Lower leg skin (tissue), 4 donors: ENCODE measurements around the gene ZDHHC23. TPM values are rescaled to one million over a fixed set of nuclear protein-coding genes. Genes with fewer than 3 reads are reported as not detected.

Experiments
- DNase-seq, 2 donors: peaks; one replicate each; pipeline ENCODE4 v3.0.0-alpha.2; 2019; ENCODE audit warnings: low spot score in 2 of 2
- H3K4me3 ChIP-seq: fragments of 200-600 bp; sonication (generic); 2 replicates; pipeline ENCODE4 v1.5.1; 2017; ENCODE audit warnings: mild to moderate bottlenecking, low read depth; ENCODE audit not compliant: poor library complexity, severe bottlenecking
- POLR2A ChIP-seq, 2 donors: fragments of 450-650 bp; IDR thresholded peaks; one replicate each; pipeline ENCODE4 v1.6.1; 2016 to 2017; ENCODE audit warnings: antibody characterized with exemption in 2 of 2, mild to moderate bottlenecking in 1 of 2, moderate library complexity in 1 of 2
- WGBS, 2 donors: methylation state at CpG; one replicate each; pipeline ENCODE4 v1.1.5; 2018; 5-methylcytosine and 5-hydroxymethylcytosine counted together
- intact Hi-C: fragments of 100-400 bp; cut with DNase I; formaldehyde crosslinking; loops from one replicate; pipeline ENCODE4 v1.15.0; 2023; ENCODE audit warnings: low total_unique reads
- total RNA-seq, 4 donors: library from RNA; depleted of rRNA; stranded (reverse); fragments of >200 nt; gene quantifications; one replicate each; pipeline ENCODE4 v1.1.0, GENCODE V29; 2016
- TF ChIP-seq, protein P1 (sequence below), 3 donors: fragments of 450-650 bp; IDR thresholded peaks; one replicate each; pipeline ENCODE4 v1.5.1; 2016; ENCODE audit warnings: antibody characterized with exemption in 3 of 3, mild to moderate bottlenecking in 3 of 3, moderate library complexity in 2 of 3

Gene ZDHHC23
- total RNA-seq, 4 donors from 2014 or later = 5.8 to 16.5 (median 13.7) TPM

DNA sequence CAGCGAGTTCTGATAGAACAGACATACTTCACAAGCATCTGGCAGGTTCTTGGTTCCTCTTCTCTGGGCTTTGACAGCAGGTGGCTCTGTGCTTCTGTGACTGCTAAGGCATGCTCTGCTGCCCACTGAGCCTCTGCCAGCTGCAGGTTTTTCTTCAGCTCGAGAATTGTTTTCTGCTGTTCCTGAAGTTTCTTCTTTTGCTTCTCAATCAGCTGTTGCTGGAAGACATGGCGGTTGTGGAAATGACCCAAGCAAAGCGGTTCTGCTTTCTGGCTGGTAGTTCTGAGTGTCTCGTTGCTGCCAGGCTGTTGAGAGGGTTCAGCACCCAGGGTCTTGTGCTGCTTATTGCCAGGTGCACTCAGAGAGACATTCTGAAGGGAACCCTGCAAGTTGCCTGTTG, 57.7 kb downstream of the ZDHHC23 start:
- TF ChIP-seq, protein P1, sequence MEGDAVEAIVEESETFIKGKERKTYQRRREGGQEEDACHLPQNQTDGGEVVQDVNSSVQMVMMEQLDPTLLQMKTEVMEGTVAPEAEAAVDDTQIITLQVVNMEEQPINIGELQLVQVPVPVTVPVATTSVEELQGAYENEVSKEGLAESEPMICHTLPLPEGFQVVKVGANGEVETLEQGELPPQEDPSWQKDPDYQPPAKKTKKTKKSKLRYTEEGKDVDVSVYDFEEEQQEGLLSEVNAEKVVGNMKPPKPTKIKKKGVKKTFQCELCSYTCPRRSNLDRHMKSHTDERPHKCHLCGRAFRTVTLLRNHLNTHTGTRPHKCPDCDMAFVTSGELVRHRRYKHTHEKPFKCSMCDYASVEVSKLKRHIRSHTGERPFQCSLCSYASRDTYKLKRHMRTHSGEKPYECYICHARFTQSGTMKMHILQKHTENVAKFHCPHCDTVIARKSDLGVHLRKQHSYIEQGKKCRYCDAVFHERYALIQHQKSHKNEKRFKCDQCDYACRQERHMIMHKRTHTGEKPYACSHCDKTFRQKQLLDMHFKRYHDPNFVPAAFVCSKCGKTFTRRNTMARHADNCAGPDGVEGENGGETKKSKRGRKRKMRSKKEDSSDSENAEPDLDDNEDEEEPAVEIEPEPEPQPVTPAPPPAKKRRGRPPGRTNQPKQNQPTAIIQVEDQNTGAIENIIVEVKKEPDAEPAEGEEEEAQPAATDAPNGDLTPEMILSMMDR (IDR thresholded peaks at IDR 0.05) = no peak
- no peak for TF ChIP-seq POLR2A (IDR thresholded peaks at IDR 0.05)
- 93 to 94% methylated on average over 5 of the region's 5 CpGs for WGBS, 2 donors
- intact Hi-C loops = no loop called here

DNA sequence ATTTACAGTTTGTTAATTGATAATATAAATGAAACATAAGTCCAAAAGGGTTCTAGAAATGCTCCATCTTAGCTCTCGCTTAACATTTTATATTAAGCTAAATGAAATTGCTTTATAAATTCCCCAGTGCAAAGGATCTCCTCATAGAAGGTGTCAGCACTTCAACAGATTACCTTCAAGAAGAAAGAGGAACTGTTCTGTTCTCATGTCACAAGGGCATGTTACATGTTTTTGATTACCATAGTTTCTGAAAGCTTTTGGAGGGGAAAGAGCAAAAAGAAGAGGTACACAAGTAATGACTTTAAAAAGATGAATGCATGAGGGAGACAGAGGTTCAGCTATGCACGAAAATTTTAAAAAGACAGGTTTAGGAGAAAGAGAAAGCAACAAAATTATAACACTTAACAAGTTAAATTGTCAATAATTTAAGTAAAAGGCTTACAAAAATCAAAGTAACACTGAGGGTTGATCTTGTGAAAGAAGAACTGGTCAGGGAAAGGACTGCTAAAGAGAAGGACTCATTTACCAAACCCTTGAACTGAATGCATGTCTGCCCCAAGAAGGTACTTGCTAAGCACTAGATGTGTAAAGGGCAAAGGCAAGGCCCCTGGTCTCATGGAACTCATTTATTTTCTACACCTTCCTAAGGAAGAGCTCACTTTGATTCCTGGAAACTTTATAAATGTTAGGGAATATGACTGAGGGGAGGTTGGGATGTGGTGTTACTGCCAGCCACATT, 63.4 kb downstream of the ZDHHC23 start:
- intact Hi-C loops = no loop called here

More for the DNA sequence above, 57.7 kb downstream of the ZDHHC23 start:
- no peak for DNase-seq
- H3K4me3 ChIP-seq = no peak overlapping the region

More for the DNA sequence above, 63.4 kb downstream of the ZDHHC23 start:
- WGBS, 2 donors = 85 to 93% methylated on average over 2 of the region's 2 CpGs
- no peak for DNase-seq
- H3K4me3 ChIP-seq = no peak overlapping the region
- TF ChIP-seq, protein P1 (IDR thresholded peaks at IDR 0.05) = no peak
- no peak for TF ChIP-seq POLR2A (IDR thresholded peaks at IDR 0.05)

Other genes with a start within 250 kb of the ZDHHC23 start
- 100 to 1,000 TPM; 125 to 181 (median 138) TPM for gene NAA50, start 201.8 kb upstream of the ZDHHC23 start, total RNA-seq
- 10 to 100 TPM; 41.7 to 77.0 (median 62.7) TPM for gene ATP6V1A, start 201.0 kb upstream of the ZDHHC23 start, total RNA-seq
- 10 to 100 TPM; 23.0 to 38.2 (median 33.2) TPM for gene GRAMD1C, start 109.2 kb upstream of the ZDHHC23 start, total RNA-seq
- 1 to 10 TPM; 2.5 to 7.3 (median 5.3) TPM for gene CCDC191, start 108.5 kb downstream of the ZDHHC23 start, total RNA-seq
- 10 to 100 TPM; 10.8 to 19.4 (median 11.8) TPM for gene QTRT2, start 108.7 kb downstream of the ZDHHC23 start, total RNA-seq
- not detected for gene DRD3, start 231.0 kb downstream of the ZDHHC23 start, total RNA-seq